IMR-90 (cell line): ENCODE results near the gene PTPRN2. TPM values are rescaled to one million over a fixed set of nuclear protein-coding genes. Genes with fewer than 3 reads are reported as not detected.

Experiments used
- ATAC-seq: fragments of 200-7000 bp; cut with Tn5 transposase; 2 replicates; pipeline ENCODE4 v1.9.1; 2020; ENCODE audit warnings: low read depth, mild to moderate bottlenecking, moderate library complexity
- BruUV-seq: library from RNA; stranded (reverse); fragments of 400-500 nt; replicated peaks from 2 replicates; lab custom pipeline; 2021; lab: Mats Ljungman, UMichigan
- CTCF ChIA-PET: fragments of 300-600 bp; formaldehyde crosslinking; extraction: SDS; loops from one replicate; lab custom pipeline; 2021; ENCODE audit warnings: antibody characterized with exemption; lab: Yijun Ruan, JAX
- POLR2A ChIA-PET: fragments of 300-600 bp; sonication (Branson Sonifier 250); formaldehyde crosslinking; loops from one replicate; lab custom pipeline; 2022; ENCODE audit warnings: antibody characterized with exemption; ENCODE audit not compliant: unreplicated experiment; lab: Charles Lee
- DNase-seq: peaks from one replicate; pipeline ENCODE4 v3.0.0; 2013
- H2AFZ ChIP-seq: replicated peaks from 2 replicates; pipeline ENCODE3; 2013; ENCODE audit warnings: low read length, mild to moderate bottlenecking; ENCODE audit not compliant: poor library complexity
- H2AK5ac ChIP-seq: 2 replicates; pipeline ENCODE4 v1.6.1; 2013; ENCODE audit warnings: low read depth, low read length, inconsistent platforms
- H2AK9ac ChIP-seq: replicated peaks from 2 replicates; pipeline ENCODE3; 2013; ENCODE audit warnings: mild to moderate bottlenecking, low read depth, low read length, moderate library complexity; ENCODE audit not compliant: poor library complexity
- H2BK120ac ChIP-seq: 2 replicates; pipeline ENCODE4 v1.6.1; 2013; ENCODE audit warnings: low read depth, low read length, inconsistent platforms
- H2BK15ac ChIP-seq: 3 replicates; pipeline ENCODE4 v1.6.1; 2013; ENCODE audit warnings: low read depth, low read length, inconsistent platforms
- H2BK20ac ChIP-seq: 2 replicates; pipeline ENCODE4 v1.6.1; 2013; ENCODE audit warnings: low read depth, mild to moderate bottlenecking, inconsistent platforms, low read length, moderate library complexity
- H2BK5ac ChIP-seq: 2 replicates; pipeline ENCODE4 v1.6.1; 2013; ENCODE audit warnings: mild to moderate bottlenecking, low read depth, low read length, inconsistent platforms; ENCODE audit not compliant: poor library complexity, severe bottlenecking
- H3K14ac ChIP-seq: replicated peaks from 2 replicates; pipeline ENCODE4 v1.6.1; 2013; ENCODE audit warnings: low read depth, low read length, inconsistent platforms
- H3K18ac ChIP-seq: 2 replicates; pipeline ENCODE4 v1.6.1; 2013; ENCODE audit warnings: low read depth, low read length, control low read depth
- H3K23ac ChIP-seq: 2 replicates; pipeline ENCODE4 v1.6.1; 2013; ENCODE audit warnings: low read depth, low read length, inconsistent platforms
- H3K27ac ChIP-seq: 2 replicates; pipeline ENCODE4 v1.5.1; 2013; ENCODE audit warnings: mild to moderate bottlenecking, control low read depth, low read length; ENCODE audit not compliant: insufficient read depth
- H3K27me3 ChIP-seq: 2 replicates; pipeline ENCODE4 v1.6.1; 2013; ENCODE audit warnings: low read length; ENCODE audit not compliant: control insufficient read depth, insufficient read depth
- H3K36me3 ChIP-seq: 2 replicates; pipeline ENCODE4 v1.6.1; 2013; ENCODE audit warnings: low read length, mixed read lengths; ENCODE audit not compliant: control insufficient read depth, insufficient read depth
- H3K4ac ChIP-seq: 2 replicates; pipeline ENCODE4 v1.6.1; 2013; ENCODE audit warnings: low read depth, low read length, inconsistent platforms
- H3K4me1 ChIP-seq: 2 replicates; pipeline ENCODE4 v1.6.1; 2013; ENCODE audit warnings: low read length, mixed read lengths; ENCODE audit not compliant: control insufficient read depth, insufficient read depth
- H3K4me2 ChIP-seq: 2 replicates; pipeline ENCODE4 v1.6.1; 2013; ENCODE audit warnings: low read depth, mild to moderate bottlenecking, control low read depth, low read length, moderate library complexity
- H3K4me3 ChIP-seq: 2 replicates; pipeline ENCODE4 v1.5.1; 2013; ENCODE audit warnings: low read depth, mild to moderate bottlenecking, control low read depth, low read length, moderate library complexity; ENCODE audit not compliant: insufficient read depth
- H3K56ac ChIP-seq: 2 replicates; pipeline ENCODE4 v1.6.1; 2013; ENCODE audit warnings: low read length, inconsistent platforms; ENCODE audit not compliant: insufficient read depth; ENCODE audit errors: extremely low read depth
- H3K79me1 ChIP-seq, 2 experiments: 2 replicates each; pipeline ENCODE4 v1.6.1; 2013; ENCODE audit warnings: low read length in 2 of 2, inconsistent platforms in 1 of 2, low read depth in 1 of 2
- H3K9ac ChIP-seq: 2 replicates; pipeline ENCODE4 v1.6.1; 2013; ENCODE audit warnings: low read depth, low read length, control low read depth
- H3K9me1 ChIP-seq: 2 replicates; pipeline ENCODE4 v1.6.1; 2013; ENCODE audit warnings: low read length, inconsistent platforms; ENCODE audit not compliant: insufficient read depth
- H3K9me3 ChIP-seq: 2 replicates; pipeline ENCODE4 v1.6.1; 2013; ENCODE audit warnings: low read length; ENCODE audit not compliant: control insufficient read depth, insufficient read depth
- H4K20me1 ChIP-seq: 2 replicates; pipeline ENCODE4 v1.6.1; 2013; ENCODE audit warnings: low read length, inconsistent platforms; ENCODE audit not compliant: insufficient read depth
- H4K5ac ChIP-seq: 2 replicates; pipeline ENCODE4 v1.6.1; 2013; ENCODE audit warnings: mild to moderate bottlenecking, low read depth, low read length, control low read depth
- H4K8ac ChIP-seq, 2 experiments: 2 replicates each; pipeline ENCODE4 v1.6.1; 2013; ENCODE audit warnings: low read depth in 2 of 2, low read length in 2 of 2, control low read depth in 1 of 2, inconsistent platforms in 1 of 2
- H4K91ac ChIP-seq: 2 replicates; pipeline ENCODE4 v1.6.1; 2013; ENCODE audit warnings: low read depth, low read length, inconsistent platforms; ENCODE audit not compliant: insufficient read depth
- BHLHE40 ChIP-seq: fragments of 150-350 bp; IDR thresholded peaks from 2 replicates; pipeline ENCODE4 v1.6.1; 2016; ENCODE audit warnings: mild to moderate bottlenecking, low read depth, low read length
- CHD1 ChIP-seq: IDR thresholded peaks from 2 replicates; pipeline ENCODE4 v1.6.1; 2012; ENCODE audit warnings: low read depth, low read length, improper control_type of control experiment
- RAD21 ChIP-seq: IDR thresholded peaks from 2 replicates; pipeline ENCODE4 v1.6.1; 2012; ENCODE audit warnings: low read length, improper control_type of control experiment
- RCOR1 ChIP-seq: IDR thresholded peaks from 2 replicates; pipeline ENCODE4 v1.6.1; 2012; ENCODE audit warnings: mild to moderate bottlenecking, low read length, improper control_type of control experiment; ENCODE audit not compliant: insufficient replicate concordance
- RFX5 ChIP-seq: IDR thresholded peaks from 2 replicates; pipeline ENCODE4 v1.8.0; 2012; ENCODE audit warnings: low read depth, mild to moderate bottlenecking, low read length, moderate library complexity
- WGBS, 2 experiments: methylation state at CpG; one replicate each; pipeline versions ENCODE4 v1.1.5 to v1.1.7; 2013; ENCODE audit warnings: missing lambda C conversion rate in 2 of 2; ENCODE audit not compliant: insufficient read length in 1 of 2; ENCODE audit errors: extremely low coverage in 2 of 2; 5-methylcytosine and 5-hydroxymethylcytosine counted together
- dilution Hi-C: fragments of 300-500 bp; cut with HindIII; formaldehyde crosslinking; loops from one replicate; pipeline ENCODE4 v1.14.3; 2018; ENCODE audit warnings: low sequenced_read_pairs; ENCODE audit not compliant: unreplicated experiment
- in situ Hi-C: fragments of 300-500 bp; cut with MboI; formaldehyde crosslinking; loops from 3 replicates; pipeline ENCODE4 v1.14.3; 2019; ENCODE audit warnings: low sequenced_read_pairs, inconsistent platforms, mixed read lengths
- intact Hi-C: fragments of 100-400 bp; cut with micrococcal nuclease; formaldehyde crosslinking; loops from 2 replicates; pipeline ENCODE4 v1.10.0; 2022
- polyA plus RNA-seq, 3 experiments: library from polyadenylated mRNA; depleted of rRNA; stranded (reverse); fragments of >200 nt; gene quantifications; 2 replicates each; pipeline ENCODE4 v1.2.3, GENCODE V29; 2012; ENCODE audit warnings: low replicate concordance in 1 of 3
- total RNA-seq: library from RNA; depleted of rRNA; stranded (reverse); fragments of >200 nt; gene quantifications from 2 replicates; pipeline ENCODE4 v1.2.3, GENCODE V29; 2012

PTPRN2 gene
- total and polyA plus RNA-seq, 2 of the 4 experiments (the other 2 are of a cell fraction), result 0.03 TPM; not detected in 1

GRCh38 chr7:157874870-157875229, 712.8 kb downstream of the PTPRN2 start (continued):
- no peak for TF ChIP-seq RAD21
- TF ChIP-seq RFX5, result no peak

GRCh38 chr7:157874208-157874816, 713.3 kb downstream of the PTPRN2 start:
- Histone ChIP-seq H3K18ac (no peak overlapping the region), H2BK15ac (no peak overlapping the region), H3K9me1 (no peaks in the 10 kb centered on the region), H3K9me3 (peaks cover 47% of the 10 kb centered on the region), H2AK5ac (no peak overlapping the region), H3K14ac (no peak overlapping the region), H3K27ac (no peak overlapping the region), H3K9ac (no peak overlapping the region), H2BK120ac (no peak overlapping the region), H3K4me1 (no peaks in the 10 kb centered on the region), H3K56ac (no peak overlapping the region), H2BK20ac (no peak overlapping the region), H4K20me1 (no peaks in the 10 kb centered on the region), H4K8ac (no peak overlapping the region), H3K4ac (no peak overlapping the region), H3K23ac (no peak overlapping the region), H3K27me3 (no peaks in the 10 kb centered on the region), H3K4me3 (no peak overlapping the region), H3K79me1 (no peaks in the 10 kb centered on the region), H3K4me2 (no peak overlapping the region), H2BK5ac (no peak overlapping the region), H3K36me3 (no peaks in the 10 kb centered on the region), H4K5ac (no peak overlapping the region), H2AFZ (no peak overlapping the region), H2AK9ac (no peak overlapping the region), H4K91ac (no peak overlapping the region)
- no peak for ATAC-seq
- ChIA-PET CTCF (no interaction called here), POLR2A (no interaction called here)
- dilution Hi-C loops (no loop called here), intact Hi-C loops (no loop called here), in situ Hi-C loops (no loop called here)
- TF ChIP-seq CHD1, result no peak
- TF ChIP-seq RFX5, result no peak
- no peak for TF ChIP-seq RCOR1
- TF ChIP-seq BHLHE40, result no peak
- no peak for DNase-seq
- BruUV-seq, result no TSS peak
- 42% methylated on average over 8 of the region's 14 CpGs; no CpG with 5 or more reads in 1 of the 2 experiments for WGBS, 2 experiments
